B cell (primary cell): Measurements from ENCODE around the gene AGBL4. TPM values are rescaled to one million over a fixed set of nuclear protein-coding genes. Genes with fewer than 3 reads are reported as not detected.

Experiments used
- ATAC-seq: fragments of 200-7000 bp; cut with Tn5 transposase; one replicate; pipeline ENCODE4 v1.10.0; 2021; ENCODE audit warnings: low read depth, mild to moderate bottlenecking, moderate number of reproducible peaks, moderate library complexity
- CTCF ChIA-PET: fragments of 350-600 bp; sonication (Branson Sonifier 250); formaldehyde crosslinking; loops from one replicate; lab custom pipeline; 2021; ENCODE audit warnings: antibody characterized with exemption, inconsistent platforms; lab: Charles Lee
- POLR2A ChIA-PET: fragments of 350-600 bp; sonication (Branson Sonifier 250); formaldehyde crosslinking; loops from one replicate; lab custom pipeline; 2021; ENCODE audit warnings: antibody characterized with exemption; lab: Charles Lee
- DNase-seq: peaks from one replicate; pipeline ENCODE4 v3.0.0; 2013
- H2AFZ ChIP-seq: 2 replicates; pipeline ENCODE4 v1.6.1; 2012; ENCODE audit warnings: mild to moderate bottlenecking, low read depth, low read length; ENCODE audit not compliant: insufficient read depth, poor library complexity, severe bottlenecking
- H3K27ac ChIP-seq, 2 donors: 1 replicate in 1 of 2; 2 replicates in 1 of 2; pipeline ENCODE4 v1.5.1; 2012 to 2013; ENCODE audit warnings: low read length in 2 of 2, mild to moderate bottlenecking in 2 of 2, moderate library complexity in 1 of 2
- H3K27me3 ChIP-seq, 4 experiments: fragments of 200-600 bp in 1 of 4; sonication (generic) in 1 of 4; replicated peaks in 1 of 4; 1 replicate in 2 of 4; 2 replicates in 2 of 4; pipeline versions ENCODE4 v1.6.1 to v1.7.0; 2013 to 2016; ENCODE audit warnings: low read length in 3 of 4, mild to moderate bottlenecking in 2 of 4, mixed read lengths in 1 of 4, moderate library complexity in 1 of 4; ENCODE audit not compliant: insufficient read depth in 4 of 4, control insufficient read depth in 3 of 4; ENCODE audit errors: control extremely low read depth in 1 of 4
- H3K36me3 ChIP-seq, 2 experiments: replicated peaks in 1 of 2; 1 replicate in 1 of 2; 2 replicates in 1 of 2; pipeline versions ENCODE4 v1.6.1 to v1.7.1; 2013; ENCODE audit warnings: low read length in 1 of 2; ENCODE audit not compliant: insufficient read depth in 2 of 2, control insufficient read depth in 1 of 2; ENCODE audit errors: control extremely low read depth in 1 of 2, extremely low read depth in 1 of 2
- H3K4me1 ChIP-seq, 2 donors: fragments of 200-600 bp in 1 of 2; sonication (generic) in 1 of 2; 1 replicate in 1 of 2; 2 replicates in 1 of 2; pipeline versions ENCODE4 v1.5.1 to v1.6.1; 2013 to 2017; ENCODE audit warnings: low read length in 2 of 2; ENCODE audit not compliant: control insufficient read depth in 2 of 2, insufficient read depth in 2 of 2
- H3K4me2 ChIP-seq: replicated peaks from 2 replicates; pipeline ENCODE3; 2012; ENCODE audit warnings: mild to moderate bottlenecking, low read depth, low read length; ENCODE audit not compliant: poor library complexity, severe bottlenecking
- H3K4me3 ChIP-seq, 5 experiments: fragments of 200-600 bp in 1 of 5; sonication (generic) in 1 of 5; 1 replicate in 3 of 5; 2 replicates in 2 of 5; pipeline versions ENCODE4 v1.5.1 to v1.7.0; 2011 to 2016; ENCODE audit warnings: low read length in 4 of 5, mild to moderate bottlenecking in 4 of 5, low read depth in 2 of 5, control low read depth in 1 of 5, moderate library complexity in 1 of 5; ENCODE audit not compliant: insufficient read depth in 1 of 5; ENCODE audit errors: control extremely low read depth in 1 of 5, extremely low read depth in 1 of 5
- H3K79me2 ChIP-seq: fragments of 200-600 bp; sonication (generic); one replicate; pipeline ENCODE4 v1.6.0; 2016; ENCODE audit warnings: low read length; ENCODE audit not compliant: control insufficient read depth, insufficient read depth
- H3K9ac ChIP-seq: fragments of 200-600 bp; sonication (generic); 2 replicates; pipeline ENCODE4 v1.6.1; 2017; ENCODE audit warnings: mild to moderate bottlenecking, low read length, moderate library complexity
- H3K9me3 ChIP-seq, 3 donors: one replicate each; pipeline versions ENCODE4 v1.6.1 to v1.7.1; 2013; ENCODE audit warnings: low read length in 2 of 3; ENCODE audit not compliant: control insufficient read depth in 2 of 3, insufficient read depth in 1 of 3; ENCODE audit errors: control extremely low read depth in 1 of 3
- H4K20me1 ChIP-seq: 2 replicates; pipeline ENCODE4 v1.6.0; 2012; ENCODE audit warnings: mild to moderate bottlenecking, low read length; ENCODE audit not compliant: insufficient read depth, control insufficient read depth, poor library complexity, severe bottlenecking
- H3K27ac Mint-ChIP-seq: one replicate; pipeline ENCODE4 v1.8.0; 2021; ENCODE audit warnings: mixed read lengths
- H3K27me3 Mint-ChIP-seq: one replicate; pipeline ENCODE4 v1.8.0; 2021; ENCODE audit warnings: mixed read lengths
- H3K4me1 Mint-ChIP-seq: one replicate; pipeline ENCODE4 v1.8.0; 2021; ENCODE audit warnings: mixed read lengths
- H3K4me3 Mint-ChIP-seq: one replicate; pipeline ENCODE4 v1.8.0; 2021; ENCODE audit warnings: mixed read lengths
- H3K9me3 Mint-ChIP-seq: one replicate; pipeline ENCODE4 v1.8.0; 2022; ENCODE audit warnings: mixed read lengths; ENCODE audit not compliant: insufficient read depth
- EZH2 ChIP-seq: IDR thresholded peaks from 2 replicates; pipeline ENCODE4 v1.6.1; 2012; ENCODE audit warnings: borderline replicate concordance, low read depth, mild to moderate bottlenecking, moderate library complexity, low read length; ENCODE audit not compliant: insufficient read depth, poor library complexity, severe bottlenecking
- WGBS: methylation state at CpG from one replicate; pipeline ENCODE4 v1.1.5; 2013; ENCODE audit warnings: missing lambda C conversion rate; ENCODE audit not compliant: insufficient coverage; 5-methylcytosine and 5-hydroxymethylcytosine counted together
- intact Hi-C: fragments of 100-400 bp; cut with micrococcal nuclease; formaldehyde crosslinking; loops from one replicate; pipeline ENCODE4 v1.10.0; 2022
- polyA plus RNA-seq: library from polyadenylated mRNA; depleted of rRNA; stranded (reverse); fragments of >200 nt; gene quantifications from 2 replicates; pipeline ENCODE4 v1.2.3, GENCODE V29; 2012
- total RNA-seq, 2 donors: library from RNA; stranded (reverse); fragments of 120-200 nt in 1 of 2; gene quantifications; 1 replicate in 1 of 2; 2 replicates in 1 of 2; pipeline versions ENCODE4 v1.2.3 to v1.2.4, GENCODE V29; 2013 to 2022
- TF ChIP-seq, protein P1 (sequence below): fragments of 200-600 bp; IDR thresholded peaks from one replicate; pipeline ENCODE4 v1.8.0; 2022; ENCODE audit warnings: antibody characterized with exemption, mild to moderate bottlenecking

The AGBL4 gene
- total and polyA plus RNA-seq, 2 donors (not counting 1 experiment from before 2014, with no cell fraction given), result 0.07 to 0.12 TPM

- no peaks in the 10 kb centered on the region for H3K9me3 Mint-ChIP-seq
- H3K79me2 ChIP-seq, result no peaks in the 10 kb centered on the region
- H3K4me3 ChIP-seq, result no peak overlapping the region
- DNase-seq, result no peak
- POLR2A ChIA-PET, result no interaction called here
- CTCF ChIA-PET, result interaction anchor here (1.7 kb wide), 1 partner anchor 1808 kb away, joined by 4 read pairs; no protein-coding TSS in a partner anchor
- H3K4me3 Mint-ChIP-seq, result no peak overlapping the region
- TF ChIP-seq, protein P1, sequence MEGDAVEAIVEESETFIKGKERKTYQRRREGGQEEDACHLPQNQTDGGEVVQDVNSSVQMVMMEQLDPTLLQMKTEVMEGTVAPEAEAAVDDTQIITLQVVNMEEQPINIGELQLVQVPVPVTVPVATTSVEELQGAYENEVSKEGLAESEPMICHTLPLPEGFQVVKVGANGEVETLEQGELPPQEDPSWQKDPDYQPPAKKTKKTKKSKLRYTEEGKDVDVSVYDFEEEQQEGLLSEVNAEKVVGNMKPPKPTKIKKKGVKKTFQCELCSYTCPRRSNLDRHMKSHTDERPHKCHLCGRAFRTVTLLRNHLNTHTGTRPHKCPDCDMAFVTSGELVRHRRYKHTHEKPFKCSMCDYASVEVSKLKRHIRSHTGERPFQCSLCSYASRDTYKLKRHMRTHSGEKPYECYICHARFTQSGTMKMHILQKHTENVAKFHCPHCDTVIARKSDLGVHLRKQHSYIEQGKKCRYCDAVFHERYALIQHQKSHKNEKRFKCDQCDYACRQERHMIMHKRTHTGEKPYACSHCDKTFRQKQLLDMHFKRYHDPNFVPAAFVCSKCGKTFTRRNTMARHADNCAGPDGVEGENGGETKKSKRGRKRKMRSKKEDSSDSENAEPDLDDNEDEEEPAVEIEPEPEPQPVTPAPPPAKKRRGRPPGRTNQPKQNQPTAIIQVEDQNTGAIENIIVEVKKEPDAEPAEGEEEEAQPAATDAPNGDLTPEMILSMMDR, result no peak
- no peak for TF ChIP-seq EZH2
- H3K4me2 ChIP-seq, result no peak overlapping the region
- H4K20me1 ChIP-seq, result no peaks in the 10 kb centered on the region
- H3K4me1 Mint-ChIP-seq, result no peaks in the 10 kb centered on the region
- H3K4me1 ChIP-seq, result no peaks in the 10 kb centered on the region
- no peak overlapping the region for H3K9ac ChIP-seq
- intact Hi-C loops, result no loop called here
- peaks cover 0 to 3% (median 0%) of the 10 kb centered on the region in 3 donors for H3K9me3 ChIP-seq
- peaks cover 14% of the 10 kb centered on the region for H3K27me3 Mint-ChIP-seq
- no peak for ATAC-seq
- H3K27ac Mint-ChIP-seq, result no peak overlapping the region
- no peaks in the 10 kb centered on the region for H3K36me3 ChIP-seq
- WGBS, result 82% methylated on average over 3 of the region's 3 CpGs
- no peak overlapping the region for H2AFZ ChIP-seq
- H3K27ac ChIP-seq, result no peak overlapping the region
- peaks cover 0 to 3% (median 0%) of the 10 kb centered on the region in 4 experiments for H3K27me3 ChIP-seq
These were observed 1483.2 kb downstream of the AGBL4 start for GRCh38 chr1:48540587-48540986.

DNA sequence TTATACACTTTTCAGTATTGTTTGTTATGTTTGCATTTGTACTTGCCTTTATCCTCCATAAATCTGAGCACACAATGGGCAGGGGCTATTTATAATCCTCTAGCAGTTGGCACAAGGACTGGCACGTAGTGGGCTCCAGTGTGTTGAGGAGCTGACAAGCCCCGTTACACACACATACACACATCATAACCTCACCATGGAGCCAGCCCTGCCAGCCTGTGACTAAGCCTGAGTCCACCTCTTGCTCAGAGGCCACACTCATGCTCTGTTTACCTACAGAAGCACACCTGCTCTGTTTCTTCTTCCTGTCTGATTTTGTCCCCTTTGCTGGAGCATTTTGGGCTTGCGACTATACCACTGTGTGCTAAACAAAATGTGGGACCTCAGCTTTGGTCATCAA, 1487.3 kb downstream of the AGBL4 start:
- H3K4me3 Mint-ChIP-seq, result no peak overlapping the region
- POLR2A ChIA-PET, result no interaction called here
- H3K27ac Mint-ChIP-seq, result no peak overlapping the region
- 83% methylated on average over 3 of the region's 3 CpGs for WGBS
- Histone ChIP-seq H3K36me3 (no peaks in the 10 kb centered on the region), H3K4me2 (no peak overlapping the region), H4K20me1 (no peaks in the 10 kb centered on the region), H3K4me1 (no peaks in the 10 kb centered on the region), H3K4me3 (no peak overlapping the region), H2AFZ (no peak overlapping the region), H3K9me3 (peaks cover 0 to 3% (median 0%) of the 10 kb centered on the region in 3 donors), H3K9ac (no peak overlapping the region), H3K79me2 (no peaks in the 10 kb centered on the region), H3K27ac (no peak overlapping the region), H3K27me3 (peaks cover 0 to 3% (median 1%) of the 10 kb centered on the region in 4 experiments)
- intact Hi-C loops, result no loop called here
- H3K4me1 Mint-ChIP-seq, result no peaks in the 10 kb centered on the region
- CTCF ChIA-PET, result interaction anchor here (1.1 kb wide), 1 partner anchor 11 kb away, joined by 3 read pairs; no protein-coding TSS in a partner anchor
- ATAC-seq, result no peak
- peaks cover 35% of the 10 kb centered on the region for H3K27me3 Mint-ChIP-seq
- no peak for DNase-seq
- TF ChIP-seq, protein P1, result no peak
- TF ChIP-seq EZH2, result no peak
- H3K9me3 Mint-ChIP-seq, result no peaks in the 10 kb centered on the region
